Panc1 (cell line): ENCODE measurements around the gene SORCS1. TPM values are rescaled to one million over a fixed set of nuclear protein-coding genes. Genes with fewer than 3 reads are reported as not detected.

Source experiments
- ATAC-seq: fragments of 200-7000 bp; cut with Tn5 transposase; 2 replicates; pipeline ENCODE4 v1.9.1; 2020; ENCODE audit warnings: mild to moderate bottlenecking, moderate library complexity
- BruUV-seq: library from RNA; stranded (reverse); fragments of 400-500 nt; replicated peaks from 2 replicates; lab custom pipeline; 2021; lab: Mats Ljungman, UMichigan
- CTCF ChIA-PET: fragments of 300-600 bp; sonication (Branson Sonifier 250); formaldehyde crosslinking; loops from one replicate; lab custom pipeline; 2022; ENCODE audit warnings: antibody characterized with exemption; lab: Charles Lee
- POLR2A ChIA-PET: fragments of 300-600 bp; sonication (Branson Sonifier 250); formaldehyde crosslinking; loops from one replicate; lab custom pipeline; 2022; ENCODE audit warnings: antibody characterized with exemption; lab: Charles Lee
- DNase-seq: peaks from one replicate; pipeline ENCODE4 v3.0.0-alpha.2; 2010; ENCODE audit warnings: low read depth, low spot score
- H3K27ac ChIP-seq: 2 replicates; pipeline ENCODE4 v1.5.1; 2011; ENCODE audit warnings: mild to moderate bottlenecking, low read length, inconsistent platforms
- H3K27me3 ChIP-seq: fragments of 200-500 bp; sonication (Bioruptor generic); 2 replicates; pipeline ENCODE4 v1.6.0; 2014; ENCODE audit warnings: low read length, inconsistent platforms; ENCODE audit not compliant: control insufficient read depth, insufficient read depth
- H3K36me3 ChIP-seq: fragments of 200-500 bp; sonication (Bioruptor generic); 2 replicates; pipeline ENCODE4 v1.5.1; 2014; ENCODE audit warnings: inconsistent platforms, mild to moderate bottlenecking, low read length, moderate library complexity; ENCODE audit not compliant: control insufficient read depth, insufficient read depth
- H3K4me1 ChIP-seq: 2 replicates; pipeline ENCODE4 v1.5.1; 2011; ENCODE audit warnings: inconsistent platforms, mild to moderate bottlenecking, low read length, moderate library complexity; ENCODE audit not compliant: control insufficient read depth, insufficient read depth
- H3K4me3 ChIP-seq, 2 experiments: 2 replicates each; pipeline ENCODE4 v1.5.1; 2011 to 2012; ENCODE audit warnings: low read depth in 2 of 2, low read length in 2 of 2, mild to moderate bottlenecking in 2 of 2, inconsistent platforms in 1 of 2, moderate library complexity in 1 of 2
- H3K9me3 ChIP-seq: fragments of 200-500 bp; sonication (Bioruptor generic); 2 replicates; pipeline ENCODE4 v1.5.1; 2014; ENCODE audit warnings: low read depth, mild to moderate bottlenecking, inconsistent platforms, low read length, moderate library complexity; ENCODE audit not compliant: control insufficient read depth, insufficient read depth
- POLR2AphosphoS5 ChIP-seq: IDR thresholded peaks from 2 replicates; pipeline ENCODE4 v1.6.1; 2012; ENCODE audit warnings: mild to moderate bottlenecking, low read depth, low read length, moderate library complexity
- SIN3A ChIP-seq: IDR thresholded peaks from 2 replicates; pipeline ENCODE4 v1.6.1; 2012; ENCODE audit warnings: low read depth, mild to moderate bottlenecking, low read length, moderate library complexity, borderline replicate concordance; ENCODE audit not compliant: insufficient read depth
- TCF7L2 ChIP-seq: IDR thresholded peaks from 2 replicates; pipeline ENCODE4 v1.6.1; 2011; ENCODE audit warnings: mild to moderate bottlenecking, low read depth, low read length, inconsistent platforms
- in situ Hi-C: cut with HindIII; loops from 2 replicates; pipeline ENCODE4 v1.10.0; 2016; ENCODE audit warnings: low sequenced_read_pairs, low pct_unique_long_range_greater_than_20kb
- intact Hi-C: fragments of 100-400 bp; cut with micrococcal nuclease; formaldehyde crosslinking; loops from one replicate; pipeline ENCODE4 v1.10.0; 2022; ENCODE audit not compliant: unreplicated experiment
- total RNA-seq: library from RNA; stranded (reverse); gene quantifications from one replicate; pipeline ENCODE4 v1.2.1, GENCODE V29; 2021; ENCODE audit not compliant: unreplicated experiment
- TF ChIP-seq, protein P1 (sequence below), 2 experiments: IDR thresholded peaks; 2 replicates each; pipeline ENCODE4 v1.6.1; 2011 to 2012; ENCODE audit warnings: low read depth in 2 of 2, control low read depth in 1 of 2, low read length in 1 of 2, mild to moderate bottlenecking in 1 of 2, moderate library complexity in 1 of 2; ENCODE audit not compliant: insufficient read depth in 1 of 2
- TF ChIP-seq, protein P2 (sequence below): fragments of 450-650 bp; IDR thresholded peaks from 2 replicates; pipeline ENCODE4 v1.5.1; 2017; ENCODE audit warnings: mild to moderate bottlenecking

SORCS1 gene
- total RNA-seq, 1 experiment from 2014 or later = not detected

- no peak for ATAC-seq
Observed at GRCh38 chr10:106728232-106728631, 436.3 kb downstream of the SORCS1 start.

GRCh38 chr10:106727170-106727569, 437.3 kb downstream of the SORCS1 start:
- in situ Hi-C loops (no loop called here), intact Hi-C loops (no loop called here)
- H3K36me3 ChIP-seq = no peaks in the 10 kb centered on the region
- BruUV-seq = no TSS peak
- no peak for DNase-seq
- H3K27me3 ChIP-seq = no peaks in the 10 kb centered on the region; the same call in 1 of the 2 replicates
- TF ChIP-seq, protein P1, sequence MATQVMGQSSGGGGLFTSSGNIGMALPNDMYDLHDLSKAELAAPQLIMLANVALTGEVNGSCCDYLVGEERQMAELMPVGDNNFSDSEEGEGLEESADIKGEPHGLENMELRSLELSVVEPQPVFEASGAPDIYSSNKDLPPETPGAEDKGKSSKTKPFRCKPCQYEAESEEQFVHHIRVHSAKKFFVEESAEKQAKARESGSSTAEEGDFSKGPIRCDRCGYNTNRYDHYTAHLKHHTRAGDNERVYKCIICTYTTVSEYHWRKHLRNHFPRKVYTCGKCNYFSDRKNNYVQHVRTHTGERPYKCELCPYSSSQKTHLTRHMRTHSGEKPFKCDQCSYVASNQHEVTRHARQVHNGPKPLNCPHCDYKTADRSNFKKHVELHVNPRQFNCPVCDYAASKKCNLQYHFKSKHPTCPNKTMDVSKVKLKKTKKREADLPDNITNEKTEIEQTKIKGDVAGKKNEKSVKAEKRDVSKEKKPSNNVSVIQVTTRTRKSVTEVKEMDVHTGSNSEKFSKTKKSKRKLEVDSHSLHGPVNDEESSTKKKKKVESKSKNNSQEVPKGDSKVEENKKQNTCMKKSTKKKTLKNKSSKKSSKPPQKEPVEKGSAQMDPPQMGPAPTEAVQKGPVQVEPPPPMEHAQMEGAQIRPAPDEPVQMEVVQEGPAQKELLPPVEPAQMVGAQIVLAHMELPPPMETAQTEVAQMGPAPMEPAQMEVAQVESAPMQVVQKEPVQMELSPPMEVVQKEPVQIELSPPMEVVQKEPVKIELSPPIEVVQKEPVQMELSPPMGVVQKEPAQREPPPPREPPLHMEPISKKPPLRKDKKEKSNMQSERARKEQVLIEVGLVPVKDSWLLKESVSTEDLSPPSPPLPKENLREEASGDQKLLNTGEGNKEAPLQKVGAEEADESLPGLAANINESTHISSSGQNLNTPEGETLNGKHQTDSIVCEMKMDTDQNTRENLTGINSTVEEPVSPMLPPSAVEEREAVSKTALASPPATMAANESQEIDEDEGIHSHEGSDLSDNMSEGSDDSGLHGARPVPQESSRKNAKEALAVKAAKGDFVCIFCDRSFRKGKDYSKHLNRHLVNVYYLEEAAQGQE (IDR thresholded peaks at IDR 0.05; ENCODE audit: insufficient read depth in 1 of 2, low read depth in 2 of 2, low read length in 1 of 2) = no peak
- no peak for TF ChIP-seq POLR2AphosphoS5
- TF ChIP-seq TCF7L2 = no peak
- TF ChIP-seq, protein P2, sequence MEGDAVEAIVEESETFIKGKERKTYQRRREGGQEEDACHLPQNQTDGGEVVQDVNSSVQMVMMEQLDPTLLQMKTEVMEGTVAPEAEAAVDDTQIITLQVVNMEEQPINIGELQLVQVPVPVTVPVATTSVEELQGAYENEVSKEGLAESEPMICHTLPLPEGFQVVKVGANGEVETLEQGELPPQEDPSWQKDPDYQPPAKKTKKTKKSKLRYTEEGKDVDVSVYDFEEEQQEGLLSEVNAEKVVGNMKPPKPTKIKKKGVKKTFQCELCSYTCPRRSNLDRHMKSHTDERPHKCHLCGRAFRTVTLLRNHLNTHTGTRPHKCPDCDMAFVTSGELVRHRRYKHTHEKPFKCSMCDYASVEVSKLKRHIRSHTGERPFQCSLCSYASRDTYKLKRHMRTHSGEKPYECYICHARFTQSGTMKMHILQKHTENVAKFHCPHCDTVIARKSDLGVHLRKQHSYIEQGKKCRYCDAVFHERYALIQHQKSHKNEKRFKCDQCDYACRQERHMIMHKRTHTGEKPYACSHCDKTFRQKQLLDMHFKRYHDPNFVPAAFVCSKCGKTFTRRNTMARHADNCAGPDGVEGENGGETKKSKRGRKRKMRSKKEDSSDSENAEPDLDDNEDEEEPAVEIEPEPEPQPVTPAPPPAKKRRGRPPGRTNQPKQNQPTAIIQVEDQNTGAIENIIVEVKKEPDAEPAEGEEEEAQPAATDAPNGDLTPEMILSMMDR = no peak
- no peak for TF ChIP-seq SIN3A
- H3K9me3 ChIP-seq = no peaks in the 10 kb centered on the region
- no peak overlapping the region for H3K4me3 ChIP-seq
- POLR2A ChIA-PET = no interaction called here
- no peaks in the 10 kb centered on the region for H3K4me1 ChIP-seq
- no peak overlapping the region for H3K27ac ChIP-seq
- CTCF ChIA-PET = no interaction called here
- ATAC-seq = no peak

More at GRCh38 chr10:106728232-106728631, 436.3 kb downstream of the SORCS1 start:
- no peak overlapping the region for H3K4me3 ChIP-seq
- H3K27ac ChIP-seq = no peak overlapping the region
- no peaks in the 10 kb centered on the region for H3K4me1 ChIP-seq
- H3K9me3 ChIP-seq = no peaks in the 10 kb centered on the region
- no peak for DNase-seq
- in situ Hi-C loops = no loop called here
- ChIA-PET CTCF (no interaction called here), POLR2A (no interaction called here)
- no peaks in the 10 kb centered on the region for H3K36me3 ChIP-seq
- TF ChIP-seq TCF7L2 = no peak
- TF ChIP-seq SIN3A = no peak
- TF ChIP-seq POLR2AphosphoS5 = no peak
- TF ChIP-seq, protein P2 = no peak
- TF ChIP-seq, protein P1 (IDR thresholded peaks at IDR 0.05; ENCODE audit: insufficient read depth in 1 of 2, low read depth in 2 of 2, low read length in 1 of 2) = no peak
- H3K27me3 ChIP-seq = no peaks in the 10 kb centered on the region; the same call in 1 of the 2 replicates
- no TSS peak for BruUV-seq
- intact Hi-C loops = no loop called here
